ENCODE measurements around the gene EPOP. TPM values are rescaled to one million over a fixed set of nuclear protein-coding genes. Genes with fewer than 3 reads are reported as not detected.
A peak's percentile ranks its signal among the peaks of the same experiment; 100 is the strongest.

EPOP gene
- total and polyA plus RNA-seq, 2 experiments from 2014 or later: 0.42 to 2.4 TPM

- TF ChIP-seq CTCF (conservative IDR thresholded peaks at IDR 0.05; ENCODE audit: low read depth in 2 of 2) (no peak), POLR2AphosphoS5 (IDR thresholded peaks at IDR 0.05; ENCODE audit: low read depth) (no peak), JUNB (IDR thresholded peaks at IDR 0.05; ENCODE audit: unreplicated experiment) (no peak), ZNF114 (CRISPR knock-in tag; IDR thresholded peaks at IDR 0.05) (no peak), CREB1 (CRISPR knock-in tag; IDR thresholded peaks at IDR 0.05; ENCODE audit: low read depth) (no peak)
Measured at GRCh38 chr17:38716368-38717005, 41.7 kb upstream of the EPOP start (continued).

GRCh38 chr17:38715216-38715943 lies 40.6 kb upstream of the EPOP start:
- no peak; the same call in 2 of the 3 replicates for ATAC-seq
- Histone ChIP-seq H3K4me2 (peak overlapping the region; percentile 56; the same call in 1 of the 2 replicates), H3K27me3 (ENCODE audit: insufficient read depth) (peaks cover 21% of the 10 kb centered on the region), H3K4me3 (no peak overlapping the region; the same call in 1 of the 2 replicates), H2AFZ (no peak overlapping the region), H3K79me2 (replicated peaks; ENCODE audit: insufficient read depth) (no peaks in the 10 kb centered on the region), H3F3A (replicated peaks; ENCODE audit: low read depth) (peaks cover 10% of the 10 kb centered on the region; the same call in 1 of the 2 replicates), H3K4me1 (ENCODE audit: insufficient read depth) (peaks cover 16% of the 10 kb centered on the region; the same call in 1 of the 2 replicates), H3K27ac (ENCODE audit: low read depth) (no peak overlapping the region), H4K20me1 (replicated peaks; ENCODE audit: insufficient read depth) (peaks cover 3% of the 10 kb centered on the region; the same call in 1 of the 2 replicates), H3K36me3 (ENCODE audit: insufficient read depth) (no peaks in the 10 kb centered on the region), H3K9me2 (ENCODE audit: insufficient read depth) (no peaks in the 10 kb centered on the region)
- no peak for TF ChIP-seq ETS1 (IDR thresholded peaks at IDR 0.05)
- DNase-seq (ENCODE audit: low spot score): peak; percentile 68
- peaks cover 14% of the 10 kb centered on the region for H3K36me3 Mint-ChIP-seq (ENCODE audit: low read depth)
- H3K4me3 Mint-ChIP-seq: peak overlapping the region; percentile 38; the same call in 2 of the 3 replicates
- H3K9me3 Mint-ChIP-seq: no peaks in the 10 kb centered on the region; the same call in 1 of the 3 replicates
- H3K4me1 Mint-ChIP-seq: peaks cover 75% of the 10 kb centered on the region
- peak overlapping the region; percentile 79 for H3K27ac Mint-ChIP-seq
- H3K27me3 Mint-ChIP-seq (ENCODE audit: insufficient read depth, low read depth, poor library complexity): peaks cover 27% of the 10 kb centered on the region

GRCh38 chr17:38713456-38714075 lies 38.8 kb upstream of the EPOP start:
- no peak overlapping the region for H2AFZ ChIP-seq
- no peak overlapping the region for H3K4me3 ChIP-seq
- no peaks in the 10 kb centered on the region for H3K9me2 ChIP-seq (ENCODE audit: insufficient read depth)
- H3K36me3 ChIP-seq (ENCODE audit: insufficient read depth): no peaks in the 10 kb centered on the region
- ATAC-seq (peak; percentile 28), DNase-seq (ENCODE audit: low spot score) (peak; percentile 47)
- Mint-ChIP-seq H3K4me1 (peaks cover 79% of the 10 kb centered on the region), H3K27ac (peak overlapping the region; percentile 61; the same call in 1 of the 2 replicates), H3K9me3 (no peaks in the 10 kb centered on the region; the same call in 1 of the 3 replicates), H3K36me3 (ENCODE audit: low read depth) (peaks cover 14% of the 10 kb centered on the region), H3K4me3 (no peak overlapping the region; the same call in 2 of the 3 replicates), H3K27me3 (ENCODE audit: insufficient read depth, low read depth, poor library complexity) (peaks cover 34% of the 10 kb centered on the region)
- H3F3A ChIP-seq (replicated peaks; ENCODE audit: low read depth): peaks cover 10% of the 10 kb centered on the region; the same call in 1 of the 2 replicates
- peaks cover 16% of the 10 kb centered on the region; the same call in 1 of the 2 replicates for H3K4me1 ChIP-seq (ENCODE audit: insufficient read depth)
- peak overlapping the region; percentile 51; the same call in 1 of the 2 replicates for H3K4me2 ChIP-seq
- H3K27ac ChIP-seq (ENCODE audit: low read depth): no peak overlapping the region
- H3K79me2 ChIP-seq (replicated peaks; ENCODE audit: insufficient read depth): no peaks in the 10 kb centered on the region
- peaks cover 3% of the 10 kb centered on the region; the same call in 1 of the 2 replicates for H4K20me1 ChIP-seq (replicated peaks; ENCODE audit: insufficient read depth)
- H3K27me3 ChIP-seq (ENCODE audit: insufficient read depth): peaks cover 34% of the 10 kb centered on the region
- TF ChIP-seq JUNB (IDR thresholded peaks at IDR 0.05; ENCODE audit: unreplicated experiment) (no peak), STAT1 (IDR thresholded peaks at IDR 0.05; ENCODE audit: unreplicated experiment) (no peak), NANOG (IDR thresholded peaks at IDR 0.05; ENCODE audit: borderline replicate concordance) (no peak), REST (IDR thresholded peaks at IDR 0.05; ENCODE audit: unreplicated experiment) (no peak), CREB1 (CRISPR knock-in tag; IDR thresholded peaks at IDR 0.05; ENCODE audit: low read depth) (no peak), ZNF331 (CRISPR knock-in tag; IDR thresholded peaks at IDR 0.05; ENCODE audit: low read depth) (no peak), EZH2phosphoT487 (IDR thresholded peaks at IDR 0.05; ENCODE audit: unreplicated experiment) (no peak)

All from GM23338 (cell line).